H1 (cell line): ENCODE results near the gene CMSS1. TPM values are rescaled to one million over a fixed set of nuclear protein-coding genes. Genes with fewer than 3 reads are reported as not detected.

Experiments used
- ATF2 ChIP-seq: IDR thresholded peaks from 2 replicates; pipeline ENCODE4 v1.6.1; 2012; ENCODE audit warnings: low read length, inconsistent platforms
- polyA plus RNA-seq, 7 experiments: library from polyadenylated mRNA; depleted of rRNA in 3 of 7; stranded (reverse) in 5 of 7; unstranded in 2 of 7; fragments of >200 nt in 5 of 7; fragments of 200-250 nt in 2 of 7; gene quantifications; 1 replicate in 5 of 7; 2 replicates in 1 of 7; 4 replicates in 1 of 7; pipeline versions ENCODE4 v1.2.1 to v1.2.3, GENCODE V29; 2011 to 2013; ENCODE audit warnings: missing spikeins in 2 of 7, mixed read lengths in 2 of 7
- total RNA-seq: library from RNA; stranded (reverse); fragmentation: NEBNext Ultra II Directional; extraction: Animal tissue kit (Norgen Biotek cat#: 25700); gene quantifications from 2 replicates; pipeline ENCODE4 v1.2.1, GENCODE V29; 2021

Gene CMSS1
- total and polyA plus RNA-seq, 2 of the 8 experiments (the other 6 are each of a cell fraction or from before 2014, with no cell fraction given), result 15.2 to 75.1 TPM

- no peak for TF ChIP-seq ATF2
- TF ChIP-seq, all 59 proteins: peak for 0
Measured at GRCh38 chr3:100060685-100061484, 243.2 kb downstream of the CMSS1 start (continued).
